Measurements from ENCODE around the gene ADAMTS9. TPM values are rescaled to one million over a fixed set of nuclear protein-coding genes. Genes with fewer than 3 reads are reported as not detected.

Gene ADAMTS9
- total RNA-seq = 4.2 and 5.9 TPM in 2 replicates

GRCh38 chr3:64687781-64688604 lies at the start of gene ADAMTS9:
Gene ADAMTS9 (minus strand): TSS chr3:64688000. CDS start chr3:64687657, 343 bp downstream.

